Measurements from ENCODE around the gene UAP1L1.
"Not testable (repeated sequence)": the region's sequence is repeated elsewhere in the genome, so short reads cannot be mapped to it uniquely, and the experiment has no call there.

The UAP1L1 gene

GRCh38 chr9:137116728-137117127, 39.4 kb downstream of the UAP1L1 start:
- DNase-seq, result no peak

GRCh38 chr9:137117269-137117731, 40.0 kb downstream of the UAP1L1 start:
- no peak for DNase-seq

GRCh38 chr9:137118092-137118603, 40.8 kb downstream of the UAP1L1 start:
- DNase-seq, result not testable (repeated sequence)

- DNase-seq, result not testable (repeated sequence)
These were observed 44.8 kb downstream of the UAP1L1 start for GRCh38 chr9:137121927-137122795.

GRCh38 chr9:137122796-137123467, 45.6 kb downstream of the UAP1L1 start:
- DNase-seq, result not testable (repeated sequence)

- DNase-seq, result no peak
These were observed 46.1 kb downstream of the UAP1L1 start for GRCh38 chr9:137123468-137123837.

- not testable (repeated sequence) for DNase-seq
These were observed 46.7 kb downstream of the UAP1L1 start for GRCh38 chr9:137123952-137124462.

GRCh38 chr9:137126786-137127185, 49.5 kb downstream of the UAP1L1 start:
- no peak for DNase-seq

GRCh38 chr9:137127301-137128157, 50.2 kb downstream of the UAP1L1 start:
- DNase-seq, result no peak

GRCh38 chr9:137128158-137128861, 51.0 kb downstream of the UAP1L1 start:
- DNase-seq, result no peak

GRCh38 chr9:137128862-137129455, 51.6 kb downstream of the UAP1L1 start:
- no peak for DNase-seq

- DNase-seq, result peak; percentile 88
These were observed 52.3 kb downstream of the UAP1L1 start for GRCh38 chr9:137129456-137130175.

- no peak for DNase-seq
These were observed 52.9 kb downstream of the UAP1L1 start for GRCh38 chr9:137130176-137130755.

Measured in NCI-H2029 (cell line).